ENCODE results near the gene ELFN2.

- TF ChIP-seq CTCF (IDR thresholded peaks at IDR 0.05; ENCODE audit: low read length) (no peak), EZH2 (optimal IDR thresholded peaks at IDR 0.05; ENCODE audit: low read depth, low read length) (no peak)
These were observed 83.9 kb downstream of the ELFN2 start for GRCh38 chr22:37343348-37343747.

Data from MM.1S (cell line).